HG03354 (cell line): Measurements from ENCODE around the gene RICTOR.

Experiments
- ATAC-seq: cut with Tn5 transposase; IDR thresholded peaks from one replicate; pipeline ENCODE4 v1.9.1; 2021; ENCODE audit warnings: mild to moderate bottlenecking; ENCODE audit not compliant: unreplicated experiment, poor library complexity, severe bottlenecking

Gene RICTOR

GRCh38 chr5:39100851-39101396, 26.7 kb upstream of the RICTOR start:
- no peak for ATAC-seq

GRCh38 chr5:39100301-39100850, 26.2 kb upstream of the RICTOR start:
- ATAC-seq: no peak

- ATAC-seq: no peak
These were observed 25.6 kb upstream of the RICTOR start for GRCh38 chr5:39099831-39100230.

- no peak for ATAC-seq
These were observed 19.2 kb upstream of the RICTOR start for GRCh38 chr5:39093352-39093751.

- no peak for ATAC-seq
These were observed 18.6 kb upstream of the RICTOR start for GRCh38 chr5:39092581-39093351.

- ATAC-seq: no peak
These were observed 17.9 kb upstream of the RICTOR start for GRCh38 chr5:39091940-39092580.

GRCh38 chr5:39083968-39084367, 9.8 kb upstream of the RICTOR start:
- ATAC-seq: no peak

- no peak for ATAC-seq
These were observed 8.8 kb upstream of the RICTOR start for GRCh38 chr5:39082995-39083394.

GRCh38 chr5:39080597-39081204, 6.5 kb upstream of the RICTOR start:
- ATAC-seq: peak; percentile 40

- no peak for ATAC-seq
These were observed 6.0 kb upstream of the RICTOR start for GRCh38 chr5:39080168-39080567.

GRCh38 chr5:39079147-39079546, 4.9 kb upstream of the RICTOR start:
- no peak for ATAC-seq

- ATAC-seq: peak; percentile 21
These were observed 2.8 kb upstream of the RICTOR start for GRCh38 chr5:39076757-39077728.

- no peak for ATAC-seq
These were observed 2.0 kb upstream of the RICTOR start for GRCh38 chr5:39076101-39076756.

- ATAC-seq: peak; percentile 33
These were observed 507 bp downstream of the RICTOR start for GRCh38 chr5:39073767-39074016.

- ATAC-seq: peak; percentile 47
These were observed 1.1 kb downstream of the RICTOR start for GRCh38 chr5:39072925-39073766.

- ATAC-seq: no peak
These were observed 6.1 kb downstream of the RICTOR start for GRCh38 chr5:39068099-39068498.

GRCh38 chr5:39064450-39064849, 9.7 kb downstream of the RICTOR start:
- no peak for ATAC-seq

- ATAC-seq: no peak
These were observed 11.2 kb downstream of the RICTOR start for GRCh38 chr5:39063037-39063436.
